HG03460 (cell line): ENCODE measurements around the gene ACTR5.
"Not testable (repeated sequence)": the region's sequence is repeated elsewhere in the genome, so short reads cannot be mapped to it uniquely, and the experiment has no call there.

Experiments used
- ATAC-seq: cut with Tn5 transposase; IDR thresholded peaks from one replicate; pipeline ENCODE4 v1.9.1; 2021; ENCODE audit not compliant: unreplicated experiment

ACTR5 gene

DNA sequence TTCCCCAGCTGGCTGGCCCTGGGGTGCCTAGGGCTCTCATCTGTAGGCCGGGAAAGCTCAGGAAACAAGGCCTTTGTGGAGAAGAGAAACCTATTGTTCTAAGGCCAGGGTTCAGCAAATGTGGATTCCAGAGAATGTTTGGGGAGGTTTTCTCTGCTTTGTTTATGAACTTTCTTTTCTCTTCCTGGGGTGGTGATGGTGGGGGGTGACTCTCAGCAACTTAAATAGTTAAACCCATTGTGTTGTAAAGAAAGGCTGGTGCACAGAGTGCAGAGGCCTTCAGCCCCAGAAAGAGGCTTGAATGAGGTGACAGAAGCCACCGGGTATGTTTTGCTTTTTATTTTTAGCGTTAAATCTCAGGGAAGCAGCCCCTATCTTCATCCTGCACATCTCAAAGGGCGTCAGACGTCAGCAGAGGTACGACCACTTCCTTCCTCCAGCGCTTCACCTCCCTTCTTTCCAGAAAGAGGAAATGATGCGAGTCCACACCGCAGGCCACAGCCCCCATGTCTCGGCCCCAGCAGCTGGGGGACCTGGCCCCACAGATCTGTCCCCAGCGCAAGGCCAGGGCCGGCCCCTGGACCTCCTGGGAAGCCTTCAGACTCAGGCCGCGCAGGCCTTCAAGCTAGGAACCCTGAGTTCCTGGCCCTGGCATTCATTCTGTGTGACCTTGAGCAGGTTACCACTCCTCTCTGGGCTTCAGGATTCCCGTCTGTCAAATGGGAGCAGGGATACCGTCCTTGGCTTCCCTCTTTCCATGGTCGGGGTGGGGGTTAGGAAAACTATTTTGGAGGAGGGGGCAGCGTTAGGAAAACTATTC lies 56.6 kb downstream of the ACTR5 start:
- ATAC-seq = peak; percentile 41

DNA sequence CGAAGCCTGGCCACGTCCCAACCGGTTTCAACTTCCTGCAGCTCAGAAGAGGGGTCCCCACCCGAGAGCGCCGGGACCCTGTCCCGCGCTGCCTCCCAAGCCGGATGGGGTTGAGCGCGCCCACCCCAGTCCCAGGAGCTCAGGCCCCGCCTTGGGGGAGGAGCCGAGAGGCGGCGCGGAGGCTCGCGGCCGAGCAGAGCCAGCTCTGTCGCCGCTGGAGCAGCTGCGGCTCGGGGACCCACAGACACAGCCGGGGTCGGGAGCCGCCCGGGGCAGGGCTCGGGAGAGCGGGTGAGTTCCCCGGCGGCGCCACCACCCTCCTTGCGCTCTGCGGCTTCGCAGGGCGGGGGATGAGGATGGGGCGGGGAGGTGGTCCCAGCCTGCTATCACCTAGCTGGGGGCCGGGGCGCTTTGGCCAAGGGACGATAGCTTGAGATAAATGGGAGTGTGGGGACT lies 57.3 kb downstream of the ACTR5 start, which contains the start of gene PPP1R16B:
TSS of gene PPP1R16B (plus strand) at position 196 of the 456 bp plus-strand sequence. CDS start 30,229 bp downstream, outside the sequence.
- peak; percentile 55 for ATAC-seq

DNA sequence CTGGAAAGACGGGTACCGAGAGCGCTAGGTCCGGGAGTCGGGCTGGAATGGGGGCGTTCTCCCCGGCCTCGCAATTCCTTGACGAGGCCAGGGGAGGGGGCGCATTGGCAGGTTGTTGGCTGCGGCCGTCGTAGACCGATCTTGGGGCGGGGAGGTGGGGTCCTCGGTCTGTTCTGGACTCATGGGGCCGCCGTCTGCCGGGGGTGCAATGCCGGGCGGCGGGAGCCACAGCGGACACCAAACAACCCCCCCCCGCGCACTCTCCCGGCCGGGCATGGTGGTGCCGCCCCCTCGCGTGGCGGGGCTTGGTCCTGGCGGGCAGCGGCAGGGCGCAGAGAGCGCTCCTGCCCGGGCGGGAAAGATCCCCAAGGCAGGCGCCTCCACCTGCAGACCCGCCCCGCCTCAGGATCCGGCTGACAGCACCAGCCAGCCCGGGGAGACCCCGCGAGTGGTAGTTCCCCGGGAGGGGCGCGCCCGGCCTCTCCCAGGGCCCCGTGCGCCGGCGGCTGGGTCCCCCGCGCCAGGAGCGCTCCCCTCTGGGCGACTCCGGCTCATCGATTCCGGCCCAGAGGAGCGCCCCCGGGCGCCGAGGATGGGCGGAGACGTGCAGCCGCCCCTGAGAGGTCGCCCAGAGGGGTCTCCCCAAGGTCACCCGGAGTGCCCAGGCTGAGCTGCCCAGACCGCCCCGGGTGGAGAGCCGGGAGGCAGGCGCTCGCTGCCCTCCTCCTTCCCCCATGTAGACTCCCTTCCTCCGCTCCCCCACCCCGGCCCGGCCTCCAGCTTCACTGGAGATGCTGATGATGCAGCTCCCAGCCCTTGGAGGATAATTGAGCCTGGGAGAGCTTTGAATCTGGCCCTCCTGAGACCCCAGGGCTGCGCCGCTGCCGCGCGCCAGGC lies 57.9 kb downstream of the ACTR5 start:
- no peak for ATAC-seq

GRCh38 chr20:38806855-38807655 lies 58.8 kb downstream of the ACTR5 start:
- no peak for ATAC-seq

DNA sequence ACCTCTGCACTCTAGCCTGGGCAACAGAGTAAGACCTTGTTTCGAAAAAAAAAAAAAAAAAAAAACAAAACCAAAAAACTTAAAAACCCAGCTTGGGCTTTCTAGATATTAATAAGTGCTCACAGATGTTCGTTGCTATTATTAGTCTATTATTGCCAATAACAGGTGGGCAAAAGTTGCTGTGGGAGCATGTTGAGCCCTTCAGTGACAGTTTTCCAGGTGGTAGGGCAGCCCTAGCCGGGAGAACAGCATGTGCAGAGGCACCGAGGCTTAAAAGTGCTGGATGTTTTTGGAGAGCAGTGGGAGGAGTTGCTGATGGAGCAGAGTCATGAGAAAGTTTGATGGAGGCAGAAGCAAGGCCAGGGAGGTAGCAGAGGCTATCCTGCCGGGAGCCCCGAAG lies 61.7 kb downstream of the ACTR5 start:
- no peak for ATAC-seq

DNA sequence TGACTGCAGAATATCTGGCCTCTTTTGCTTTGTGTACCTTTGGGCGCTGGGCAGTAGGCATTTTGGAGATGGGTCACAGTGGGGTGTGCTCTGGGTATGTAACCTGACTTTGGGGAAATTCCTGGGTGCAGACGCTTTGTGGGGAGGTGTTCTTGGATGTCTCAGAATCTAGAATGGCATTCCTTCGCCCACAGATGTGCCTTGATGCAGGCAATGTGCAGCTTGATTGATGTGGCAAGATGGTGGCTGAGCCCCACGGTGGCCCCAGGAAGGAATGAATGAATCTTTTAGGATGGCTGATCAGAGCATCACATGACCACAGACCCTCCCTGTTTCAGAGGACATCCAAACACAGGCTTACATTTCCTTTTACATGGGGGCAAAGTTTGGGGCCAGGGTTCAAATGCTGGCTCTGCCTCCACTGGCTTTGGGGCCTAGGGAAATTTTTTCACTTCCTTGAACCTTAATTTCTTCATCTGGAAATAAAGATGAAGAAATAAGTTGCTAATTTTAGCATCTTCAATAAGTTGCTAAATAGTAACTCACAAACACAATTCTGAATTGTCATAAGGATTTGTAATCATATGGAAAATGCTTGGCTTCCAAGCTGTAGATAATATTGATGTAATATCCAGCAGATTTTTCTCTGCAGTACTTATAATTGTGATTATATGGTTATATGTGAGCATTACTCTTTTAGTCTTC lies 62.8 kb downstream of the ACTR5 start:
- no peak for ATAC-seq

GRCh38 chr20:38811769-38812168 lies 63.5 kb downstream of the ACTR5 start:
- ATAC-seq = no peak

- no peak for ATAC-seq
Measured at GRCh38 chr20:38812182-38812581, 63.9 kb downstream of the ACTR5 start.

- no peak for ATAC-seq
Measured at GRCh38 chr20:38812709-38813573, 64.7 kb downstream of the ACTR5 start.

- ATAC-seq = not testable (repeated sequence)
Measured at GRCh38 chr20:38813574-38813962, 65.3 kb downstream of the ACTR5 start.

DNA sequence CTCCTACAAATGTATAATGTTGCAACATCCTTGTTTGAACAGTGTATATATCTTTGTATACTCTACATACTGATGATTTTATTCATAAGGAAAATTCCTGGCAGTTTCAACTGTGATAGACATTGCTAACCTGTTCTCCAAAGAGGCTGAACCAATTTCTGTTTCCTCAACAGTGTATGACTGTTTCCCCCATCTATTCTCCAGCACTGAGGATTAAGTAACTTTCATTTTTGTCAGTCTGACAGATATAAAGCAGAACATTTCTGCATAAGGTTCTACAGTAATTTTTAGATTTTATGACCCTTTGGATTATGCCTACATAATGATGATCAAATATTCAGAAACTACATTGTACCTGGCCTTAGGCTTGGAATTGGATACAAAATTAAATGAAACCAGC lies 67.2 kb downstream of the ACTR5 start:
- no peak for ATAC-seq

- no peak for ATAC-seq
Measured at GRCh38 chr20:38818113-38819065, 70.1 kb downstream of the ACTR5 start.
